Lung (tissue), 12 donors: ENCODE results near the gene CHI3L1. TPM values are rescaled to one million over a fixed set of nuclear protein-coding genes. Genes with fewer than 3 reads are reported as not detected.

Experiments used
- ATAC-seq: fragments of 200-7000 bp; cut with Tn5 transposase; one replicate; pipeline ENCODE4 v1.9.1; 2020; ENCODE audit warnings: moderate number of reproducible peaks; ENCODE audit not compliant: insufficient read depth, low FRiP score
- DNase-seq, 3 donors: peaks; one replicate each; pipeline ENCODE4 v3.0.0-alpha.2; 2013 to 2017
- H3K27ac ChIP-seq, 2 donors: one replicate each; pipeline ENCODE4 v1.5.1; 2013; ENCODE audit warnings: mild to moderate bottlenecking in 2 of 2, moderate library complexity in 2 of 2, control low read depth in 1 of 2, inconsistent platforms in 1 of 2, low read depth in 1 of 2, low read length in 1 of 2
- H3K27me3 ChIP-seq, 3 donors: one replicate each; pipeline ENCODE4 v1.5.1; 2013; ENCODE audit warnings: low read length in 2 of 3; ENCODE audit not compliant: control insufficient read depth in 3 of 3, insufficient read depth in 3 of 3
- H3K36me3 ChIP-seq, 4 donors: one replicate each; pipeline ENCODE4 v1.5.1; 2013; ENCODE audit warnings: low read length in 4 of 4, mild to moderate bottlenecking in 1 of 4, moderate library complexity in 1 of 4; ENCODE audit not compliant: control insufficient read depth in 4 of 4, insufficient read depth in 4 of 4
- H3K4me1 ChIP-seq, 5 donors: one replicate each; pipeline ENCODE4 v1.5.1; 2013; ENCODE audit warnings: low read length in 5 of 5, mild to moderate bottlenecking in 2 of 5, moderate library complexity in 1 of 5; ENCODE audit not compliant: control insufficient read depth in 5 of 5, insufficient read depth in 5 of 5
- H3K4me3 ChIP-seq: one replicate; pipeline ENCODE4 v1.5.1; 2013; ENCODE audit warnings: mild to moderate bottlenecking, control low read depth, moderate library complexity
- H3K9ac ChIP-seq, 2 donors: one replicate each; pipeline ENCODE4 v1.5.1; 2013; ENCODE audit warnings: low read length in 2 of 2, control low read depth in 1 of 2; ENCODE audit not compliant: insufficient read depth in 1 of 2
- H3K9me3 ChIP-seq, 4 donors: one replicate each; pipeline ENCODE4 v1.5.1; 2013; ENCODE audit warnings: low read length in 3 of 4, mild to moderate bottlenecking in 1 of 4, moderate library complexity in 1 of 4; ENCODE audit not compliant: control insufficient read depth in 4 of 4, insufficient read depth in 3 of 4
- CTCF ChIP-seq: IDR thresholded peaks from 2 replicates; pipeline ENCODE4 v1.5.1; 2012; ENCODE audit warnings: mild to moderate bottlenecking; ENCODE audit errors: control extremely low read depth, extremely low read depth
- WGBS, 2 donors: extraction: QIAGEN DNeasy Blood & Tissue Kit; methylation state at CpG; one replicate each; pipeline ENCODE4 v1.1.7; 2013; 5-methylcytosine and 5-hydroxymethylcytosine counted together
- polyA plus RNA-seq, 2 donors: library from polyadenylated mRNA; stranded (reverse); fragments of 200-250 nt; gene quantifications; one replicate each; pipeline ENCODE4 v1.2.1, GENCODE V29; 2013
- total RNA-seq, 2 donors: library from RNA; depleted of rRNA in 1 of 2; stranded (reverse); fragments of >200 nt in 1 of 2; gene quantifications; one replicate each; pipeline ENCODE4 v1.2.1, GENCODE V29; 2014 to 2021
- donor health status: control.
- donor health status: control.
- donor health status: Bipolar disorder and iron deficiency.
- donor health status: healthy.
- donor health status: DM: yes; HTN: yes; CAD: no.

CHI3L1 gene
- total and polyA plus RNA-seq, 4 donors, result 46.4 to 169 (median 110) TPM

GRCh38 chr1:203158960-203159665 is 27.4 kb downstream of the CHI3L1 start:
- no peak for TF ChIP-seq CTCF
- Histone ChIP-seq H3K9me3 (no peaks in the 10 kb centered on the region), H3K4me1 (peaks cover 0 to 5% (median 0%) of the 10 kb centered on the region in 5 donors), H3K27ac (no peak overlapping the region), H3K27me3 (no peaks in the 10 kb centered on the region), H3K9ac (no peak overlapping the region), H3K4me3 (no peak overlapping the region), H3K36me3 (no peaks in the 10 kb centered on the region)
- DNase-seq, result no peak
- WGBS, 2 donors, result 93 to 94% methylated on average over 9 of the region's 9 CpGs
- no peak for ATAC-seq

GRCh38 chr1:203158423-203158822 is 28.1 kb downstream of the CHI3L1 start:
- WGBS, 2 donors, result 77 to 94% methylated on average over 1 of the region's 1 CpG
- TF ChIP-seq CTCF, result no peak

GRCh38 chr1:203156280-203156679 is 30.2 kb downstream of the CHI3L1 start:
- Histone ChIP-seq H3K4me3 (no peak overlapping the region), H3K9me3 (no peaks in the 10 kb centered on the region), H3K9ac (no peak overlapping the region), H3K4me1 (peaks cover 0 to 27% (median 5%) of the 10 kb centered on the region in 5 donors), H3K27ac (no peak overlapping the region), H3K27me3 (no peaks in the 10 kb centered on the region), H3K36me3 (no peaks in the 10 kb centered on the region)
- no peak for TF ChIP-seq CTCF
- ATAC-seq, result no peak
- no peak for DNase-seq
- 59 to 61% methylated on average over 1 of the region's 1 CpG for WGBS, 2 donors

More at GRCh38 chr1:203158423-203158822, 28.1 kb downstream of the CHI3L1 start:
- Histone ChIP-seq H3K4me1 (peaks cover 0 to 6% (median 5%) of the 10 kb centered on the region in 5 donors), H3K27me3 (no peaks in the 10 kb centered on the region), H3K36me3 (no peaks in the 10 kb centered on the region), H3K9ac (no peak overlapping the region), H3K9me3 (no peaks in the 10 kb centered on the region), H3K27ac (no peak overlapping the region), H3K4me3 (no peak overlapping the region)
- no peak for ATAC-seq
- DNase-seq, result no peak
